Uterus (tissue), 2 donors: ENCODE results near the gene OSBPL2.

Experiments
- CTCF ChIP-seq, 4 experiments: fragments of 200-600 bp in 2 of 4; fragments of 450-650 bp in 2 of 4; sonication (generic) in 2 of 4; IDR thresholded peaks; one replicate each; pipeline ENCODE4 v1.5.1; 2016 to 2019; ENCODE audit warnings: antibody characterized with exemption in 4 of 4, mild to moderate bottlenecking in 2 of 4, moderate library complexity in 1 of 4
- POLR2A ChIP-seq, 2 donors: fragments of 450-650 bp; IDR thresholded peaks; one replicate each; pipeline ENCODE4 v1.6.1; 2016; ENCODE audit warnings: antibody characterized with exemption in 2 of 2, mild to moderate bottlenecking in 1 of 2, moderate library complexity in 1 of 2

GRCh38 chr20:62262064-62262463 lies 23.7 kb downstream of the OSBPL2 start:
- TF ChIP-seq CTCF (IDR thresholded peaks at IDR 0.05), result no peak
- no peak for TF ChIP-seq POLR2A (IDR thresholded peaks at IDR 0.05)
